Measurements from ENCODE around the gene SMIM13. TPM values are rescaled to one million over a fixed set of nuclear protein-coding genes. Genes with fewer than 3 reads are reported as not detected.

The SMIM13 gene
- polyA plus RNA-seq, 1 donor (not counting 4 experiments of a cell fraction or from before 2014, with no cell fraction given): 7.7 TPM

GRCh38 chr6:11152581-11152980, 58.9 kb downstream of the SMIM13 start:
- FAIRE-seq: no peak
- dilution Hi-C loops (cut with MboI; ENCODE audit: extremely low pct_ligation_motif_present, low sequenced_read_pairs): no loop called here

GRCh38 chr6:11153447-11153846, 59.8 kb downstream of the SMIM13 start:
- FAIRE-seq (peak; percentile 65), DNase-seq (ENCODE audit: low read depth, low spot score) (no peak)
- TF ChIP-seq EZH2 (IDR thresholded peaks at IDR 0.05; ENCODE audit: low read length) (no peak), CTCF (optimal IDR thresholded peaks at IDR 0.05 in 1 of 3, IDR thresholded peaks at IDR 0.05 in 1 of 3, conservative IDR thresholded peaks at IDR 0.05 in 1 of 3; ENCODE audit: extremely low read depth in 1 of 3, insufficient read depth in 2 of 3, low read length in 3 of 3) (no peak)
- Histone ChIP-seq H3K9me3 (ENCODE audit: control insufficient read depth, low read depth, low read length) (no peaks in the 10 kb centered on the region), H3K4me3 (ENCODE audit: control insufficient read depth in 2 of 3, extremely low read depth in 1 of 3, insufficient read depth in 2 of 3, low read depth in 1 of 3, low read length in 3 of 3) (no peak overlapping the region), H4K20me1 (ENCODE audit: control insufficient read depth, extremely low read depth, insufficient read depth, low read length) (no peaks in the 10 kb centered on the region), H3K4me1 (ENCODE audit: control insufficient read depth, extremely low read depth, insufficient read depth, low read length) (no peaks in the 10 kb centered on the region), H3K27me3 (ENCODE audit: control insufficient read depth, extremely low read depth, insufficient read depth, low read length) (no peaks in the 10 kb centered on the region), H3K9me1 (ENCODE audit: control insufficient read depth, extremely low read depth, insufficient read depth, low read length) (no peaks in the 10 kb centered on the region), H3K79me2 (ENCODE audit: control insufficient read depth, insufficient read depth, low read length) (no peaks in the 10 kb centered on the region), H3K36me3 (ENCODE audit: control insufficient read depth in 2 of 2, extremely low read depth in 1 of 2, insufficient read depth in 2 of 2, low read length in 2 of 2) (no peaks in the 10 kb centered on the region), H3K4me2 (ENCODE audit: control insufficient read depth, extremely low read depth, insufficient read depth, low read depth, low read length) (no peak overlapping the region), H3K9ac (ENCODE audit: control insufficient read depth, extremely low read depth, insufficient read depth, low read length) (no peak overlapping the region), H3K27ac (ENCODE audit: control insufficient read depth, insufficient read depth, low read length) (no peak overlapping the region), H2AFZ (ENCODE audit: control insufficient read depth, low read length) (no peak overlapping the region)
- dilution Hi-C loops (cut with MboI; ENCODE audit: extremely low pct_ligation_motif_present, low sequenced_read_pairs): no loop called here

More at GRCh38 chr6:11152581-11152980, 58.9 kb downstream of the SMIM13 start:
- Histone ChIP-seq H3K4me1 (ENCODE audit: control insufficient read depth, extremely low read depth, insufficient read depth, low read length) (no peaks in the 10 kb centered on the region), H3K9ac (ENCODE audit: control insufficient read depth, extremely low read depth, insufficient read depth, low read length) (no peak overlapping the region), H3K9me1 (ENCODE audit: control insufficient read depth, extremely low read depth, insufficient read depth, low read length) (no peaks in the 10 kb centered on the region), H3K4me2 (ENCODE audit: control insufficient read depth, extremely low read depth, insufficient read depth, low read depth, low read length) (no peak overlapping the region), H3K79me2 (ENCODE audit: control insufficient read depth, insufficient read depth, low read length) (no peaks in the 10 kb centered on the region), H2AFZ (ENCODE audit: control insufficient read depth, low read length) (no peak overlapping the region), H4K20me1 (ENCODE audit: control insufficient read depth, extremely low read depth, insufficient read depth, low read length) (no peaks in the 10 kb centered on the region), H3K27ac (ENCODE audit: control insufficient read depth, insufficient read depth, low read length) (no peak overlapping the region), H3K9me3 (ENCODE audit: control insufficient read depth, low read depth, low read length) (no peaks in the 10 kb centered on the region), H3K36me3 (ENCODE audit: control insufficient read depth in 2 of 2, extremely low read depth in 1 of 2, insufficient read depth in 2 of 2, low read length in 2 of 2) (no peaks in the 10 kb centered on the region), H3K4me3 (ENCODE audit: control insufficient read depth in 2 of 3, extremely low read depth in 1 of 3, insufficient read depth in 2 of 3, low read depth in 1 of 3, low read length in 3 of 3) (no peak overlapping the region), H3K27me3 (ENCODE audit: control insufficient read depth, extremely low read depth, insufficient read depth, low read length) (no peaks in the 10 kb centered on the region)
- no peak for DNase-seq (ENCODE audit: low read depth, low spot score)
- TF ChIP-seq EZH2 (IDR thresholded peaks at IDR 0.05; ENCODE audit: low read length): no peak
- no peak for TF ChIP-seq CTCF (optimal IDR thresholded peaks at IDR 0.05 in 1 of 3, IDR thresholded peaks at IDR 0.05 in 1 of 3, conservative IDR thresholded peaks at IDR 0.05 in 1 of 3; ENCODE audit: extremely low read depth in 1 of 3, insufficient read depth in 2 of 3, low read length in 3 of 3)

Data from keratinocyte (primary cell).